K562 (cell line): ENCODE measurements around the gene NT5C. TPM values are rescaled to one million over a fixed set of nuclear protein-coding genes. Genes with fewer than 3 reads are reported as not detected.
A peak's percentile ranks its signal among the peaks of the same experiment; 100 is the strongest.

Source experiments
- ATAC-seq: fragments of 200-7000 bp; cut with Tn5 transposase; 3 replicates; pipeline ENCODE4 v1.9.1; 2020; ENCODE audit warnings: moderate library complexity
- BruUV-seq: library from RNA; stranded (reverse); fragments of 400-500 nt; replicated peaks from 2 replicates; lab custom pipeline; 2021; lab: Mats Ljungman, UMichigan
- CTCF ChIA-PET: fragments of 300-600 bp; formaldehyde crosslinking; extraction: SDS; loops from one replicate; lab custom pipeline; 2021; ENCODE audit warnings: low intra/inter-chr PET ratio; lab: Yijun Ruan, JAX
- POLR2A ChIA-PET: fragments of 300-600, 350-650 bp; sonication (Branson Sonifier 250); formaldehyde crosslinking; extraction: SDS; loops from one replicate; lab custom pipeline; 2021; ENCODE audit warnings: antibody characterized with exemption, inconsistent platforms; lab: Yijun Ruan, JAX
- DNase-seq, 4 experiments: peaks; one replicate each; pipeline versions ENCODE4 v3.0.0 to v3.0.0-alpha.2; 2011 to 2018; ENCODE audit warnings: low spot score in 3 of 4, mixed read lengths in 3 of 4; ENCODE audit errors: extremely low read depth in 1 of 4
- FAIRE-seq: peaks from 2 replicates; lab custom pipeline; 2011; peaks lifted over from hg19 to GRCh38; lab: Jason Lieb, UNC
- H2AFZ ChIP-seq: 2 replicates; pipeline ENCODE4 v1.6.0; 2011; ENCODE audit warnings: low read depth, low read length, control low read depth, inconsistent platforms
- H3K27ac ChIP-seq: fragments of 200-600 bp; 3 replicates; pipeline ENCODE4 v1.8.0; 2011; ENCODE audit warnings: low read depth, mild to moderate bottlenecking, control low read depth, inconsistent platforms, low read length, moderate library complexity, mixed read lengths; ENCODE audit errors: extremely low read depth
- H3K27me3 ChIP-seq, 2 experiments: fragments of 300-600 bp in 1 of 2; 2 replicates in 1 of 2; 3 replicates in 1 of 2; pipeline versions ENCODE4 v1.6.0 to v1.8.0; 2011; ENCODE audit warnings: inconsistent platforms in 2 of 2, low read length in 2 of 2, mild to moderate bottlenecking in 1 of 2, mixed read lengths in 1 of 2, moderate library complexity in 1 of 2; ENCODE audit not compliant: control insufficient read depth in 2 of 2, insufficient read depth in 2 of 2
- H3K36me3 ChIP-seq: fragments of 300-600 bp; 3 replicates; pipeline ENCODE4 v1.8.0; 2011; ENCODE audit warnings: mild to moderate bottlenecking, low read length, inconsistent platforms; ENCODE audit not compliant: control insufficient read depth, insufficient read depth
- H3K4me1 ChIP-seq, 2 experiments: fragments of 200-600 bp in 1 of 2; replicated peaks in 1 of 2; 2 replicates in 1 of 2; 3 replicates in 1 of 2; pipeline versions ENCODE4 v1.5.1 to v1.8.0; 2011; ENCODE audit warnings: inconsistent platforms in 2 of 2, low read length in 2 of 2, mild to moderate bottlenecking in 1 of 2, mixed read lengths in 1 of 2, moderate library complexity in 1 of 2; ENCODE audit not compliant: control insufficient read depth in 2 of 2, insufficient read depth in 2 of 2
- H3K4me2 ChIP-seq: 2 replicates; pipeline ENCODE4 v1.6.1; 2011; ENCODE audit warnings: low read length, control low read depth, inconsistent platforms, mixed read lengths; ENCODE audit not compliant: insufficient read depth
- H3K4me3 ChIP-seq: fragments of 200-600 bp; sonication (generic), shearing (Covaris generic); 2 replicates; pipeline ENCODE4 v1.5.1; 2016; ENCODE audit warnings: control low read depth, inconsistent platforms
- H3K79me2 ChIP-seq: fragments of 200-600 bp; 3 replicates; pipeline ENCODE4 v1.8.0; 2011; ENCODE audit warnings: low read length, inconsistent platforms; ENCODE audit not compliant: control insufficient read depth, insufficient read depth
- H3K9ac ChIP-seq, 2 experiments: 2 replicates each; pipeline versions ENCODE4 v1.6.0 to v1.6.1; 2011; ENCODE audit warnings: low read depth in 2 of 2, low read length in 2 of 2, control low read depth in 1 of 2, inconsistent platforms in 1 of 2, mild to moderate bottlenecking in 1 of 2, mixed read lengths in 1 of 2; ENCODE audit not compliant: insufficient read depth in 1 of 2
- H3K9me1 ChIP-seq: one replicate; pipeline ENCODE4 v1.6.0; 2011; ENCODE audit warnings: inconsistent platforms, mild to moderate bottlenecking, low read length, moderate library complexity; ENCODE audit not compliant: control insufficient read depth, insufficient read depth
- H3K9me3 ChIP-seq: replicated peaks from 2 replicates; pipeline ENCODE4 v1.5.1; 2011; ENCODE audit warnings: low read depth, low read length, inconsistent platforms; ENCODE audit not compliant: control insufficient read depth, insufficient read depth
- H4K20me1 ChIP-seq: replicated peaks from 2 replicates; pipeline ENCODE4 v1.6.1; 2011; ENCODE audit warnings: low read length, inconsistent platforms, mixed read lengths; ENCODE audit not compliant: control insufficient read depth, insufficient read depth
- ATF1 ChIP-seq, 2 experiments: fragments of 450-650 bp in 1 of 2; IDR thresholded peaks; 2 replicates each; pipeline ENCODE4 v1.6.1; 2016; ENCODE audit warnings: missing compliant biosample characterization in 1 of 2, missing genetic modification characterization in 1 of 2
- CBX5 ChIP-seq: IDR thresholded peaks from 2 replicates; pipeline ENCODE4 v1.6.1; 2014; ENCODE audit warnings: low read depth, borderline replicate concordance
- CEBPG ChIP-seq, 3 experiments: fragments of 200-800 bp in 1 of 3; sonication (Bioruptor generic) in 1 of 3; sonication (generic) in 1 of 3; formaldehyde crosslinking in 1 of 3; IDR thresholded peaks in 2 of 3; conservative IDR thresholded peaks in 1 of 3; 2 replicates each; pipeline versions ENCODE4 v1.6.1 to v1.8.0; 2016 to 2022; ENCODE audit warnings: missing compliant biosample characterization in 2 of 3, missing genetic modification characterization in 2 of 3, mild to moderate bottlenecking in 1 of 3, missing genetic modification reagents in 1 of 3
- GATAD2A ChIP-seq: fragments of 450-650 bp; IDR thresholded peaks from 2 replicates; pipeline ENCODE4 v1.6.1; 2017
- KLF16 ChIP-seq: IDR thresholded peaks from 2 replicates; pipeline ENCODE4 v1.6.1; 2016; ENCODE audit warnings: antibody characterized with exemption
- PTTG1 ChIP-seq: fragments of 450-650 bp; IDR thresholded peaks from 2 replicates; pipeline ENCODE4 v1.6.1; 2016; ENCODE audit warnings: low read depth, mild to moderate bottlenecking, missing genetic modification characterization, missing compliant biosample characterization
- RBBP5 ChIP-seq: fragments of 200-600 bp; sonication (generic); IDR thresholded peaks from 2 replicates; pipeline ENCODE4 v1.6.1; 2012; ENCODE audit warnings: borderline replicate concordance, mild to moderate bottlenecking, low read length, control low read depth, inconsistent platforms; ENCODE audit not compliant: insufficient read depth, poor library complexity, severe bottlenecking
- RBM14 ChIP-seq: fragments of 200-400 bp; formaldehyde crosslinking; IDR thresholded peaks from 2 replicates; pipeline ENCODE4 v1.6.1; 2018; ENCODE audit warnings: low read depth, mild to moderate bottlenecking, low read length, moderate library complexity, borderline replicate concordance; ENCODE audit not compliant: insufficient read depth
- SMARCA5 ChIP-seq: fragments of 450-650 bp; IDR thresholded peaks from 2 replicates; pipeline ENCODE4 v1.6.1; 2016
- SMC3 ChIP-seq: conservative IDR thresholded peaks from 2 replicates; pipeline ENCODE4 v1.6.1; 2011; ENCODE audit warnings: low read depth, low read length, improper control_type of control experiment; ENCODE audit not compliant: insufficient read depth
- ZBTB17 ChIP-seq: fragments of 450-650 bp; formaldehyde crosslinking; IDR thresholded peaks from 2 replicates; pipeline ENCODE4 v1.4.0; 2020; ENCODE audit warnings: mild to moderate bottlenecking
- ZC3H11A ChIP-seq: IDR thresholded peaks from 2 replicates; pipeline ENCODE4 v1.6.1; 2012; ENCODE audit warnings: low read depth, low read length, improper control_type of control experiment
- ZKSCAN1 ChIP-seq: fragments of 150-350 bp; IDR thresholded peaks from 2 replicates; pipeline ENCODE4 v1.6.1; 2016; ENCODE audit warnings: low read depth, low read length
- ZNF232 ChIP-seq: sonication (generic); formaldehyde crosslinking; IDR thresholded peaks from 2 replicates; pipeline ENCODE4 v1.8.0; 2022; ENCODE audit warnings: mild to moderate bottlenecking, missing genetic modification reagents
- ZNF316 ChIP-seq: fragments of 450-650 bp; IDR thresholded peaks from 2 replicates; pipeline ENCODE4 v1.6.1; 2016
- ZNF589 ChIP-seq: fragments of 200-800 bp; sonication (Bioruptor generic); IDR thresholded peaks from 2 replicates; pipeline ENCODE4 v1.6.1; 2016; ENCODE audit warnings: low read depth, missing genetic modification characterization, missing compliant biosample characterization
- WGBS: fragments of 100-300 bp; shearing (Covaris generic); methylation state at CpG from one replicate; pipeline ENCODE4 v1.1.6; 2016; ENCODE audit warnings: low coverage, mixed read lengths; ENCODE audit not compliant: insufficient coverage; ENCODE audit errors: missing lambda C conversion rate; 5-methylcytosine and 5-hydroxymethylcytosine counted together
- in situ Hi-C: fragments of 300-500 bp; cut with MboI; formaldehyde crosslinking; loops from 4 replicates; pipeline ENCODE4 v1.15.0; 2018; ENCODE audit warnings: inconsistent platforms, mixed read lengths
- intact Hi-C: fragments of 100-400 bp; cut with micrococcal nuclease; formaldehyde crosslinking; loops from 2 replicates; pipeline ENCODE4 v1.14.2; 2022
- polyA plus RNA-seq, 8 experiments: library from polyadenylated mRNA; depleted of rRNA in 4 of 8; stranded (reverse) in 5 of 8; unstranded in 3 of 8; fragments of >200 nt; fragmentation: Nextera tagmentation in 2 of 8; fragmentation: Illumina TruSeq in 1 of 8; extraction: Ambion mirVana in 2 of 8; extraction: Trizol in 1 of 8; gene quantifications; 2 replicates each; pipeline versions ENCODE4 v1.2.1 to v1.2.3, GENCODE V29; 2011 to 2014; ENCODE audit warnings: inconsistent platforms in 1 of 8, missing spikeins in 1 of 8
- total RNA-seq, 7 experiments: library from RNA; depleted of rRNA in 6 of 7; stranded (reverse); fragments of >200 nt in 6 of 7; fragmentation: Illumina TruSeq in 2 of 7; extraction: Trizol in 2 of 7; gene quantifications; 2 replicates each; pipeline versions ENCODE4 v1.2.1 to v1.2.3, GENCODE V29; 2011 to 2021; ENCODE audit warnings: low replicate concordance in 1 of 7
- TF ChIP-seq, protein P1 (sequence below), 2 experiments: fragments of 450-650 bp in 1 of 2; sonication (generic) in 1 of 2; formaldehyde crosslinking in 1 of 2; IDR thresholded peaks in 1 of 2; conservative IDR thresholded peaks in 1 of 2; 2 replicates each; pipeline versions ENCODE4 v1.6.1 to v1.8.1; 2016 to 2023; ENCODE audit warnings: mild to moderate bottlenecking in 2 of 2, moderate library complexity in 2 of 2, inconsistent platforms in 1 of 2, missing genetic modification reagents in 1 of 2
- TF ChIP-seq, protein P2 (sequence below), 2 experiments: IDR thresholded peaks in 1 of 2; conservative IDR thresholded peaks in 1 of 2; 2 replicates each; pipeline ENCODE4 v1.6.1; 2016; ENCODE audit warnings: low read depth in 2 of 2, mild to moderate bottlenecking in 1 of 2, missing compliant biosample characterization in 1 of 2, missing genetic modification characterization in 1 of 2, moderate library complexity in 1 of 2

NT5C gene
- total and polyA plus RNA-seq, 9 of the 15 experiments (the other 6 are each of a cell fraction or from before 2014, with no cell fraction given) = 2.9 to 205 (median 45.0) TPM

DNA sequence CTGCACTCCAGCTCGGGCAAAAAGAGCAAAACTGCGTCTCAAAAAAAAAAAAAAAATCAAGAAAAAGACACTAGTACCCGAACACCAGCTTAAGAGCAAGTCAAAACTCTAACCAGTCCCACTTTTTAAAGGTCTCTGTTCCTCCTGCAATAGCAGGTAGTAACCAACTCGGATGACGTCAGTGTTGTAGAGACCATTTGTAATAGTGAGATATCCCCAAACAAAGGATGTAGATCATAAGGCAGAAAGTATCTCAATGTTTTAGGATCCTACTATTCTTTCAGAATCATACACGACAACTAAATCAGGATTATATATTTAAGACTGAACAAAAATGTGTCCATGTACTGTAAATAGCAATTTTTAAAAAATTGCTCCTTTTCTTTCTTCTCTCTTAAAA lies 20.4 kb upstream of the NT5C start:
- ATAC-seq (no peak), FAIRE-seq (no peak), DNase-seq (peak in 2 of 4 experiments; percentile 9 to 60)
- peak overlapping the region; percentile 95 for H3K4me2 ChIP-seq
- peaks cover 11% of the 10 kb centered on the region; the same call in 1 of the 2 replicates for H4K20me1 ChIP-seq
- intact Hi-C loops = loop anchor here (5.0 kb wide), 1 partner anchor 50 kb away; no protein-coding TSS in a partner anchor
- no peak overlapping the region for H2AFZ ChIP-seq
- peak overlapping the region; percentile 98 for H3K4me3 ChIP-seq
- H3K9ac ChIP-seq = peak overlapping the region in 1 of 2 experiments; percentile 94; a peak in 2 of 4 replicates
- ChIA-PET CTCF (interaction anchor here (0.6 kb wide), 1 partner anchor 92 kb away, joined by 4 read pairs; no protein-coding TSS in a partner anchor), POLR2A (interaction anchor here (0.6 to 3.0 kb wide), 5 partner anchors 11 to 127 kb away, joined by 3 to 12 read pairs (median 4); no protein-coding TSS in a partner anchor)
- H3K4me1 ChIP-seq = peaks cover 15 to 20% of the 10 kb centered on the region in 2 experiments
- no TSS peak for BruUV-seq
- peaks cover 79% of the 10 kb centered on the region for H3K79me2 ChIP-seq
- H3K9me3 ChIP-seq = no peaks in the 10 kb centered on the region
- in situ Hi-C loops = no loop called here
- H3K9me1 ChIP-seq = no peaks in the 10 kb centered on the region
- peaks cover 41% of the 10 kb centered on the region for H3K36me3 ChIP-seq
- no peaks in the 10 kb centered on the region for H3K27me3 ChIP-seq
- H3K27ac ChIP-seq = peak overlapping the region; percentile 94; the same call in 2 of the 3 replicates
- 21% methylated on average over 6 of the region's 6 CpGs for WGBS
- TF ChIP-seq, protein P1, sequence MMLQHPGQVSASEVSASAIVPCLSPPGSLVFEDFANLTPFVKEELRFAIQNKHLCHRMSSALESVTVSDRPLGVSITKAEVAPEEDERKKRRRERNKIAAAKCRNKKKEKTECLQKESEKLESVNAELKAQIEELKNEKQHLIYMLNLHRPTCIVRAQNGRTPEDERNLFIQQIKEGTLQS (IDR thresholded peaks at IDR 0.05) = peak; percentile 95
- TF ChIP-seq, protein P1 (CRISPR knock-in tag; conservative IDR thresholded peaks at IDR 0.05) = no peak
- TF ChIP-seq RBM14 (no peak), SMARCA5 (no peak), ZNF589 (CRISPR knock-in tag) (no peak), ZNF232 (no peak), ZBTB17 (CRISPR knock-in tag) (no peak), RBBP5 (no peak), KLF16 (no peak), PTTG1 (tag) (no peak), ZNF316 (no peak), ZC3H11A (no peak), CEBPG (CRISPR knock-in tag; IDR thresholded peaks at IDR 0.05) (peak; percentile 58; the same call in 1 of the 2 replicates), CEBPG (tag; conservative IDR thresholded peaks at IDR 0.05 in 1 of 2, IDR thresholded peaks at IDR 0.05 in 1 of 2) (no peak), CBX5 (no peak), ZKSCAN1 (no peak), GATAD2A (no peak), ATF1 (CRISPR knock-in tag; IDR thresholded peaks at IDR 0.05) (no peak), ATF1 (tag; IDR thresholded peaks at IDR 0.05) (peak; percentile 65), SMC3 (no peak)
- TF ChIP-seq, protein P2, sequence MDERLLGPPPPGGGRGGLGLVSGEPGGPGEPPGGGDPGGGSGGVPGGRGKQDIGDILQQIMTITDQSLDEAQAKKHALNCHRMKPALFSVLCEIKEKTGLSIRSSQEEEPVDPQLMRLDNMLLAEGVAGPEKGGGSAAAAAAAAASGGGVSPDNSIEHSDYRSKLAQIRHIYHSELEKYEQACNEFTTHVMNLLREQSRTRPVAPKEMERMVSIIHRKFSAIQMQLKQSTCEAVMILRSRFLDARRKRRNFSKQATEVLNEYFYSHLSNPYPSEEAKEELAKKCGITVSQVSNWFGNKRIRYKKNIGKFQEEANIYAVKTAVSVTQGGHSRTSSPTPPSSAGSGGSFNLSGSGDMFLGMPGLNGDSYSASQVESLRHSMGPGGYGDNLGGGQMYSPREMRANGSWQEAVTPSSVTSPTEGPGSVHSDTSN (CRISPR knock-in tag; IDR thresholded peaks at IDR 0.05; ENCODE audit: low read depth) = no peak
- TF ChIP-seq, protein P2 (tag; conservative IDR thresholded peaks at IDR 0.05; ENCODE audit: low read depth) = no peak
